ENCODE results near the gene SALL1. TPM values are rescaled to one million over a fixed set of nuclear protein-coding genes. Genes with fewer than 3 reads are reported as not detected.

Gene SALL1
- polyA plus RNA-seq, 1 of the 3 experiments (the other 2 are of a cell fraction): 0.02 TPM

- Histone ChIP-seq H3K4me2 (no peak overlapping the region), H3K9me2 (no peaks in the 10 kb centered on the region), H3K79me2 (ENCODE audit: insufficient read depth) (no peaks in the 10 kb centered on the region), H3K27me3 (ENCODE audit: insufficient read depth) (no peaks in the 10 kb centered on the region), H4K20me1 (ENCODE audit: insufficient read depth) (no peaks in the 10 kb centered on the region), H3K4me1 (ENCODE audit: control insufficient read depth in 1 of 2, insufficient read depth in 2 of 2, low read depth in 1 of 2, low read length in 1 of 2) (no peaks in the 10 kb centered on the region), H3K27ac (ENCODE audit: low read depth in 2 of 2, low read length in 1 of 2) (no peak overlapping the region), H3F3A (replicated peaks; ENCODE audit: insufficient read depth) (no peaks in the 10 kb centered on the region), H3K4me3 (ENCODE audit: low read depth in 2 of 2, low read length in 1 of 2) (no peak overlapping the region), H3K36me3 (replicated peaks in 1 of 2; ENCODE audit: control insufficient read depth in 1 of 2, insufficient read depth in 2 of 2, low read length in 1 of 2) (no peaks in the 10 kb centered on the region), H3K9me3 (no peaks in the 10 kb centered on the region), H3K9ac (no peak overlapping the region), H2AFZ (ENCODE audit: low read depth) (no peak overlapping the region)
- ChIA-PET POLR2A (no interaction called here), CTCF (no interaction called here)
- TF ChIP-seq ZBTB33 (IDR thresholded peaks at IDR 0.05; ENCODE audit: borderline replicate concordance, low read depth): no peak
- no peak for TF ChIP-seq USF2 (IDR thresholded peaks at IDR 0.05; ENCODE audit: borderline replicate concordance, low read depth, low read length)
- TF ChIP-seq RFX5 (IDR thresholded peaks at IDR 0.05; ENCODE audit: low read length): no peak
- no peak for TF ChIP-seq TAF1 (IDR thresholded peaks at IDR 0.05; ENCODE audit: borderline replicate concordance, low read depth, low read length)
- TF ChIP-seq RCOR1 (IDR thresholded peaks at IDR 0.05; ENCODE audit: low read length): no peak
- TF ChIP-seq RXRA (IDR thresholded peaks at IDR 0.05; ENCODE audit: borderline replicate concordance, low read depth): no peak
- no peak for TF ChIP-seq YY1 (IDR thresholded peaks at IDR 0.05; ENCODE audit: low read depth)
- no peak for TF ChIP-seq FOXM1 (IDR thresholded peaks at IDR 0.05; ENCODE audit: low read depth)
- TF ChIP-seq EP300 (IDR thresholded peaks at IDR 0.05; ENCODE audit: borderline replicate concordance in 1 of 2, low read depth in 1 of 2, low read length in 1 of 2): no peak
- TF ChIP-seq NRF1 (IDR thresholded peaks at IDR 0.05; ENCODE audit: low read depth, low read length): no peak
- no peak for TF ChIP-seq TEAD4 (IDR thresholded peaks at IDR 0.05; ENCODE audit: borderline replicate concordance, insufficient read depth)
- no peak for TF ChIP-seq CTCF (IDR thresholded peaks at IDR 0.05)
- no peak for TF ChIP-seq NFIC (IDR thresholded peaks at IDR 0.05; ENCODE audit: borderline replicate concordance)
- TF ChIP-seq ELF1 (IDR thresholded peaks at IDR 0.05): no peak
- no peak for TF ChIP-seq MAX (IDR thresholded peaks at IDR 0.05; ENCODE audit: low read depth)
- 23% methylated on average over 5 of the region's 5 CpGs for WGBS (ENCODE audit: low lambda C conversion rate)
- no peak for DNase-seq
These were observed 25.1 kb downstream of the SALL1 start for GRCh38 chr16:51125992-51126391.
